ENCODE results near the gene ABHD2. TPM values are rescaled to one million over a fixed set of nuclear protein-coding genes. Genes with fewer than 3 reads are reported as not detected.

Gene ABHD2
- total RNA-seq, 8 experiments from 2014 or later = 9.9 to 35.4 (median 16.8) TPM

DNA sequence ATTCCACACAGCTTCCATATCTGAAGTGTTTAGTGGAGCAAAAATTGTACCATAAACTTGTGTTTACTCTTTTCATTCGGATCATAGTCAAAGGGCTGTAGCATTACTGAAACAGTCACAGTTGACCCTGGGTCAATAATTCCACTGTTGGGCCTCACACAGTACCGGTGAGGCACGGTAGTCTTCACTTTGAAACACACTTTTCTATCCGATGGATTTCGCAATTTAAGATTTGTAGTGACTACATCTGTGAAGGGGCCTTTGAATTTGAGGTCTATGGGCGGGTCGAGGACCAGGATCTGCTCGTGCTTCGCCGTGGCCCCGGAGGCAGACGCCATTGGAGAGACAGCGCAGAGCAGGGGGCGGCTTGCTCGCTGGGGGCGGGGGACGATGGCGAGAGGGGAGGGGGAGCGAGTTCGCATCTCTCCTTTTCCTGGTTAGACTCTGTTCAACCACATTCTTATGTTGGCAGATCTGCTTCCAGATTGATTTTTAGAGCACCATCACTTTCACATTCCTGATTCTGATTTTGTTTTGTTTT is 113.3 kb downstream of the ABHD2 start:
- Histone ChIP-seq H3K4me1 (replicated peaks in 1 of 2) (peaks cover 33 to 39% of the 10 kb centered on the region in 2 donors), H3K27ac (no peak overlapping the region), H3K4me3 (no peak overlapping the region)
- in situ Hi-C loops (cut with MboI; ENCODE audit: low pct_unique_long_range_greater_than_20kb in 2 of 9, low sequenced_read_pairs in 9 of 9, unreplicated experiment in 9 of 9) = no loop called here
- 71 to 93% (median 87%) methylated on average over 3 to 8 of the region's 20 CpGs; no CpG with 5 or more reads in 3 of the 10 experiments for WGBS, 10 experiments
- ATAC-seq (replicated peaks in 6 of 8) = no peak

DNA sequence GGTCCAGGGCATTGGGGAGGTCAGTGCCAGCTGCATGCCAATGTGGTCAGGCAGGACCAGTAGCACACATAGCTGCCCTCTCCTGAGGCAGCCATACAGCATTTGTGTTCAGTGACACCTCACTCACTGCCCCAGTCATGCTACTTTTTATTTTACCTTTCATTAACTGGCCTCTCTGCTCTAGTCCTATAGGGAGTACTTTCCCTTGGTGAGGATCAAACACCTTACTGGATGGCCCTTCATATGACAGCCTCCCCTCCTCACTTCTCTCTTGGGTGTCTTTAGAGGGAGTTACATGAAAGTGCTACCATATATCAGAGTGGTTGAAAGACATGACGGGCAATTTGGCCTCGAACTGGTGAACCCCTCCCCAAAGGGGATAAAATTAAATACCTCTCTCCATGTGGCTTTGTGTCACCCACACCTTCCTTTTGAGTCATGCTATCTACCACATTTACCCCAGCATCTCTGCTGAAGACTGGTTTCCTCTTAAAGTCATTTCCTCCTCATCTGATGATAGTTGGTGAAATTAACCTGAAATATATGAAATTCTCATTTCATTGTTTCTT is 115.5 kb downstream of the ABHD2 start:
- 80 to 88% (median 82%) methylated on average over 1 to 2 of the region's 2 CpGs; no CpG with 5 or more reads in 6 of the 10 experiments for WGBS, 10 experiments
- in situ Hi-C loops (cut with MboI; ENCODE audit: low pct_unique_long_range_greater_than_20kb in 2 of 9, low sequenced_read_pairs in 9 of 9, unreplicated experiment in 9 of 9) = no loop called here
- no peak for ATAC-seq (replicated peaks in 6 of 8)

DNA sequence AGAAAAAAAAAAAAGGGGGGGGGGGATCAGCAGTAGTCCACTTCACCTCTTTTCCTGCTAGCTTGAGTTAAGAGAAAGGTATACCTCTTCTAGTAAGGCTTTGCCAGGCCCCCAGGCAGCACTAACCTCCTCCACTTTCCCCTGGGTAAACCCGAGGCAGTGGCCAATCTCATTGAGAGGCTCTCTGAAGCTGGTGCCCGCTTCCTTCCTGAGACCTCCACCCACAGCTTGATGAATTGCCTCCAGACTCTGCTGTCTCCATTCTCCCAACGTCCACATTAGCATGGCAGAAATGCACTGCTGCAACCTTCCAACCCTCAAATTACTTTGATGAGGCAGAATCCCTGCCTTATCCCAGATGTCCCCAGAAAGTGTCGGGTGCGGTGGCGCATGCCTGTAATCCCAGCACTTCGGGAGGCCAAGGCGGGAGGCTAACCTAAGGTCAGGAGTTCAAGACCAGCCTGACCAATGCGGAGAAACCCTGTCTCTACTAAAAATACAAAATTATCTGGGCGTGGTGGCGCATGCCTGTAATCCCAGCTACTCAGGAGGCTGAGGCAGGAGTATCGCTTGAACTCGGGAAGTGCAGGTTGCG is 117.8 kb downstream of the ABHD2 start:
- no peak for ATAC-seq (replicated peaks in 6 of 8)
- in situ Hi-C loops (cut with MboI; ENCODE audit: low pct_unique_long_range_greater_than_20kb in 2 of 9, low sequenced_read_pairs in 9 of 9, unreplicated experiment in 9 of 9) = no loop called here
- H3K4me1 ChIP-seq (replicated peaks in 1 of 2) = peaks cover 0 to 9% of the 10 kb centered on the region in 2 donors
- H3K27ac ChIP-seq = no peak overlapping the region
- H3K4me3 ChIP-seq = no peak overlapping the region
- 57 to 100% (median 90%) methylated on average over 2 to 9 of the region's 14 CpGs; no CpG with 5 or more reads in 1 of the 10 experiments for WGBS, 10 experiments

More for the DNA sequence above, 115.5 kb downstream of the ABHD2 start:
- Histone ChIP-seq H3K4me3 (no peak overlapping the region), H3K27ac (no peak overlapping the region), H3K4me1 (replicated peaks in 1 of 2) (peaks cover 14 to 25% of the 10 kb centered on the region in 2 donors)

DNA sequence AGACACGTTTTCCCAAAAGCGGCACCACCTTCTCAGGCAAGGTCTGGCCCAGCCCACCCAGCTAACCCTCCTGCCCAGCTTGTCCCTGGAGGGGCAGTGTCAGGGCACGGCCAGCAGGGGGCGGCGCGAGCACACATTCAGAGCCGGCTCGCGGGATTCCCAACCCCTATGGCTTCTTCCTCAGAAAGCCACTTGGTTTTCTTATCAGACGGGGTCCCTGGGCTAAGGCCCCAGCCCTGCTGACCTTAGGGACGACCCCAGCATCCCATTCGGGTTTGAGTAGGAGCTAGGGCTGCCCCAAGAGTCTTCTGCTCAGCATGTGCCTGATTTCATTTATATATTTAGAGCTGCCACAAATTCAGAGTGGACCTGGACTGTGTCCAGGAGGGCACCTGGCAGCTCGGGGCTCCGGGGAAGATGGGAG is 118.7 kb downstream of the ABHD2 start:
- Histone ChIP-seq H3K4me3 (no peak overlapping the region), H3K4me1 (replicated peaks in 1 of 2) (peaks cover 0 to 9% of the 10 kb centered on the region in 2 donors), H3K27ac (no peak overlapping the region)
- in situ Hi-C loops (cut with MboI; ENCODE audit: low pct_unique_long_range_greater_than_20kb in 2 of 9, low sequenced_read_pairs in 9 of 9, unreplicated experiment in 9 of 9) = no loop called here
- 0 to 71% (median 7%) methylated on average over 2 to 6 of the region's 14 CpGs; no CpG with 5 or more reads in 7 of the 10 experiments for WGBS, 10 experiments
- peak; percentile 71 to 100 (median 96) for ATAC-seq (replicated peaks in 6 of 8)

DNA sequence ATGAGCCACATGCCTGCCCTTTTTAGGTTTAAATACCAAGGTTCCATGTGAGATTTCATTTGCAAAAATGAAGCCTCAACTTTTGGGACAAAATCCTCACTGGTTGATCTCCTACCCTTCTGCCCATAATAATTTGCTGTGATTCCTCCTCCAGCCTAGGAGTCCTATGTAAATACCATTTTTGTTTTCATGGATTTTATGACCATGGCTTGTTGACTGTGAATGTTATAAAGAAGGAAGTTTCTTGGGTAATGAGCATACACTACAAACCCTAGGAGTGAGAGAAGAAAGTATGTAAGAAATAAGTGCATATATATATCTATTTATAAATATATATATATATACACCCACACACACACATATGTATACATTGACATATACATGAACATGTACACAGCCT is 120.0 kb downstream of the ABHD2 start:
- Histone ChIP-seq H3K27ac (no peak overlapping the region), H3K4me1 (replicated peaks in 1 of 2) (peaks cover 0 to 5% of the 10 kb centered on the region in 2 donors), H3K4me3 (no peak overlapping the region)
- in situ Hi-C loops (cut with MboI; ENCODE audit: low pct_unique_long_range_greater_than_20kb in 2 of 9, low sequenced_read_pairs in 9 of 9, unreplicated experiment in 9 of 9) = no loop called here
- no peak for ATAC-seq (replicated peaks in 6 of 8)

DNA sequence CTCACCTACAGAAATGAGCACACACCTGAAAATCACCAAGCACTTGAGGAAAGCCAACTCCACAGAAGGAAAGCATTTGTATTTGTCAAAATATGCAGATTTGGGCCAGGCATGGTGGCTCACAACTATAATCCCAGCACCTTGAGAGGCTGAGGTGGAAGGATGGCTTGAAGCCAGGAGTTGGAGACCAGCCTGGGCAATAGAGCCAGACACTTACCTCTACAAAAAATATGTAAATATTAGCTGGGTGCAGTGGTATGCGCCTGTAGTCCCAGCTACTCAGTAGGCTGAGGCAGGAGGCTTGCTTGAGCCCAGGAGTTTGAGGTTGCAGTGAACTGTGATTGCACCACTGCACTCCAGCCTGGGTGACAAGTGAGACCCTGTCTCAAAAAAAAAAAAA is 120.8 kb downstream of the ABHD2 start:
- in situ Hi-C loops (cut with MboI; ENCODE audit: low pct_unique_long_range_greater_than_20kb in 2 of 9, low sequenced_read_pairs in 9 of 9, unreplicated experiment in 9 of 9) = no loop called here
- H3K4me3 ChIP-seq = no peak overlapping the region
- 100% methylated on average over 1 of the region's 1 CpG; no CpG with 5 or more reads in 7 of the 10 experiments for WGBS, 10 experiments
- no peak overlapping the region for H3K27ac ChIP-seq
- H3K4me1 ChIP-seq (replicated peaks in 1 of 2) = peaks cover 0 to 5% of the 10 kb centered on the region in 2 donors
- ATAC-seq (replicated peaks in 6 of 8) = no peak

DNA sequence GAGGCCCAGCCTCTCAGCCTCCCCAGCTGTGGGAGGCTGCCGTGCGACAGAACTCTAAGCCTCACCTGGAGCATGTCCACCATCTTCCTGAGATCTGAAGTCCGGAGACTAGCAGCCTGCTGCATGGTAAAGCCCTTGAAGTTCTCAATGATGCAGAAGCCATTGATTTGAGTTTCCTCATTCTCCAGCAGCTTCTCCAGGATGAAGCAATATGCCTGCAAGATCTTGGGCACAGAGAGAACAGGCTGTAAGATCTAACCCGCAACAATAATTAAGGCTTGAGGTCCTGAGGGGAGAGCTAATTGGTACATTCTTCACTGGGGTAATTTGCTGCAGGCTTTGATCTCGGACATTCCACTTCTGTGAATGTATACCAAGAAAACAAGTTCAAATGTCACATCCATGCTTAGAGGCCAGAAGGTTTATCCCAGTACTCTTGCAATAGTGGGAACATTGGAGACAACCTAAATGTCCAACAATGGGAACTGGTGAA is 123.5 kb downstream of the ABHD2 start:
- in situ Hi-C loops (cut with MboI; ENCODE audit: low pct_unique_long_range_greater_than_20kb in 2 of 9, low sequenced_read_pairs in 9 of 9, unreplicated experiment in 9 of 9) = no loop called here
- no peak overlapping the region for H3K4me3 ChIP-seq
- WGBS, 10 experiments = 0 to 100% (median 64%) methylated on average over 1 to 5 of the region's 5 CpGs; no CpG with 5 or more reads in 2 of the 10 experiments
- peaks cover 0 to 4% of the 10 kb centered on the region in 2 donors for H3K4me1 ChIP-seq (replicated peaks in 1 of 2)
- no peak for ATAC-seq (replicated peaks in 6 of 8)
- no peak overlapping the region for H3K27ac ChIP-seq

DNA sequence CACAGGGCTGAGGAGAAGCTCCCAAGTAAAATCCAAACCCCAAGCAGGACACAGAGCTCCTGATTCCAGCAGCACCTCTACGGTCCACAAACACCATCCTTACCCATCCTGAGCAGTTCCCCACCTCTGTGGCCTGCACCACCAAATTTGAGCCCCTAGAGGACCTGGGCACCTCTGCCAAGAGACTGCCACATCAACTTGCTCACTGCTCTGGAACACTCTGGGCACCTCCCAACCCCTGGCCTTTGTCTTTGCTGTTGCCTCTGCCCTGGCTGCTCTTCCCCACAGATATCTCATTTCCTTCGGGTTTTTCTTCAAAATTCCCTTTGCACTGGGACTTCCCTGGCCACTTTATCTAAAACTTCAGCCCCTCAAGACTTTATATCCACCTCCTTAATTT is 127.4 kb downstream of the ABHD2 start:
- Histone ChIP-seq H3K4me3 (no peak overlapping the region), H3K27ac (no peak overlapping the region), H3K4me1 (replicated peaks in 1 of 2) (no peaks in the 10 kb centered on the region)
- ATAC-seq (replicated peaks in 6 of 8) = no peak
- 0 to 100% (median 70%) methylated on average over 1 to 2 of the region's 2 CpGs; no CpG with 5 or more reads in 3 of the 10 experiments for WGBS, 10 experiments
- in situ Hi-C loops (cut with MboI; ENCODE audit: low pct_unique_long_range_greater_than_20kb in 2 of 9, low sequenced_read_pairs in 9 of 9, unreplicated experiment in 9 of 9) = no loop called here

DNA sequence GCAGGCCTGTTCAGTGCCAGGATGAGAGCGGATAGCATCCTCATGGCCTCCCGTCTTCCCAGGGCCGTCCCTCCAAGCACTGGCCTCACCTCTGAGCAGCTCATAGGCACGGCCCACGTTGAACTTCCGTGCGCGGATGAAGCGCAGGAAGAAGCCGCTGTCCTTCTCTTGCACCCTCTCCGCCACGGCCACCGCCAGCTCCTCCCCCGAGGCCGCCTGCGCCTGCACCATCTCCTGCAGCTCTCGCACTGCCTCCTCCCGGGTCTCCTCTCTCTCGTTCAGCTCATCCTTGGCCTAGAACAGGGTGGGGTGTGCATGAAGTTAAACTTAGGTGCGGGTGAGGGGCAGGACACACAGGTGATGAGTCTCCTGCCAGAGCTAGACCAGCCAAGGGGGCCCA is 128.8 kb downstream of the ABHD2 start:
- Histone ChIP-seq H3K27ac (no peak overlapping the region), H3K4me1 (replicated peaks in 1 of 2) (no peaks in the 10 kb centered on the region), H3K4me3 (no peak overlapping the region)
- in situ Hi-C loops (cut with MboI; ENCODE audit: low pct_unique_long_range_greater_than_20kb in 2 of 9, low sequenced_read_pairs in 9 of 9, unreplicated experiment in 9 of 9) = no loop called here
- 61 to 100% (median 90%) methylated on average over 2 to 4 of the region's 20 CpGs; no CpG with 5 or more reads in 7 of the 10 experiments for WGBS, 10 experiments
- ATAC-seq (replicated peaks in 6 of 8) = no peak

DNA sequence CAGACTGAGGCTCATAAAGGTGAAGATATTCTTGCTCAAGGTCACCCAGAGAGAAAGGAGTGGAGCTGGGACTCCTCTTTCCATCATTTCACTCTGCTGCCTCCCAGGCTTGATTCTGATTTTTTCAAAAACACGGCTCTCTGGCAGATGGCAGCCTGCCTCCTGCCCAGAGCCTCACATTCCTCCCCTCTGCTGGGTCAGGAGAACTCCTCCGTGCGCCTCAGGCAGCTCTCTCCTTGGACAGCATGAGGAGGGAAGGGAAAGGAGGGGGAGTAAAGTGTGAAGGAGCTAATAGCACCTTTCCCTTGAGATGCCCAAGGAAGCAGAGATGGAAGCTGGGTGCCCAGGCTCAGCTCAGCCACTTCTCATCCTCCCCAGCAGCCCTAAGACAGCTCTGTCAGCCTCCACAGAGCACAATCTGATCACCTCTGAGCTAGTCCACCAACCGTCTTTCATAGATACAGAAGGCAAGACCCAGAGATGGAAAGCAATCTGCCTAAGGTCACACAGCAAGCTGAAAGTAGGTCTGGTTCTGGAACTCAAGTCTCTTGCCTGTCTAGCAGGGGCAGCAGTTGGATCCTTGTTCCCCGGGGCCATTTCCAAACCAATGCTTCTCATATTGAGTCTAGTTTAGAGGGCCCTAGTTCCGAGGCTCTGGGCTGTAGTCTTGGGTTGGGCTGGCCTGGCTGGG is 129.6 kb downstream of the ABHD2 start:
- 25 to 100% (median 67%) methylated on average over 1 to 6 of the region's 6 CpGs; no CpG with 5 or more reads in 1 of the 10 experiments for WGBS, 10 experiments
- no peak for ATAC-seq (replicated peaks in 6 of 8)

DNA sequence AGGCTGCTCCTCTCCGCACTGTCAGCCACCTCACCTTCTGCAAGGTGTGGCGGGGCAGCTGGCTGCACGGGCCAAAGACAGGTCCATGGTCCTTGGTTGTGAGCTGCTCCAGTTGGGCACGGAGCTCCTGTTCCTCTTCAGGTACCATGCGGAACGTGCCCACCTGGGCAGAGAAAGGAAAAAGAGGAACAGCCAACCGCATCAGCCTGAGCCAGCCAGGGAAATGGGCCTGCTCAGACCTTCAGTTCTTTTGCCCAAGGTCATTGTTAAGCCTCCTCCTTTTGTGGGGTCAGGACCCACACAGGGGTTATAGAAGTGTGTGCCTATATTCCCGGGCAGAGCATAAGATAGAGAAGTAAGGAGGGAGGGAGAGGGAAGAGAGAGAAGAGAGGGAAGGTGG is 130.3 kb downstream of the ABHD2 start:
- no peaks in the 10 kb centered on the region for H3K4me1 ChIP-seq (replicated peaks in 1 of 2)
- 40 to 100% (median 84%) methylated on average over 1 to 5 of the region's 8 CpGs; no CpG with 5 or more reads in 4 of the 10 experiments for WGBS, 10 experiments
- in situ Hi-C loops (cut with MboI; ENCODE audit: low pct_unique_long_range_greater_than_20kb in 2 of 9, low sequenced_read_pairs in 9 of 9, unreplicated experiment in 9 of 9) = no loop called here
- ATAC-seq (replicated peaks in 6 of 8) = no peak
- H3K4me3 ChIP-seq = no peak overlapping the region
- no peak overlapping the region for H3K27ac ChIP-seq

More for the DNA sequence above, 129.6 kb downstream of the ABHD2 start:
- Histone ChIP-seq H3K27ac (no peak overlapping the region), H3K4me1 (replicated peaks in 1 of 2) (no peaks in the 10 kb centered on the region), H3K4me3 (no peak overlapping the region)
- in situ Hi-C loops (cut with MboI; ENCODE audit: low pct_unique_long_range_greater_than_20kb in 2 of 9, low sequenced_read_pairs in 9 of 9, unreplicated experiment in 9 of 9) = no loop called here

DNA sequence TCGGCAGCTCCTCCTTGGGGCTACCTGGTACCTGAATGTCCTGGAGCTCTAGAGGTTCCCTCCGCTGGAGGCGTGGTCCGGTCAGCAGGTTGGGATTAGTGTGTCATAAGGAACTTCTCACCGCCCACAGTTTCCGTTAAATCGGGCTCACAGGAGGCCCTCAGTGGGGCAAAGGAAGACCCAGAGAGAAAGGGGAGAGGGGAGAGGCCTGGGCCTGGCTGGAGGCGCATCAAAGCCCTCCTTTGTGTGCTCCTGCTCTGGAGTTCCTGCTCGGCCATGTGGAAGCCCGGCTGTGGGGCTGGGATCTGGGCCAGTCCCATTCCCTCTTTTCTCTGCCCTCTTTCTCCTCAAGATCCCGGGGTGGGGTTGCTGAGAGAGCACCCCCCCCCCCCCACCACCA is 133.3 kb downstream of the ABHD2 start, which contains the start of gene RLBP1:
RLBP1 (minus strand) TSS at position 37 of the 400 bp plus-strand sequence. CDS start 2,604 bp downstream, outside the sequence.
- peak in 3 of 8 experiments; percentile 32 to 58 (median 38) for ATAC-seq (replicated peaks in 6 of 8)
- in situ Hi-C loops (cut with MboI; ENCODE audit: low pct_unique_long_range_greater_than_20kb in 2 of 9, low sequenced_read_pairs in 9 of 9, unreplicated experiment in 9 of 9) = no loop called here
- Histone ChIP-seq H3K4me3 (no peak within 1 kb of the TSS), H3K4me1 (replicated peaks in 1 of 2) (no peaks in the 10 kb centered on the region), H3K27ac (no peak within 1 kb of the TSS)
- 73 to 92% (median 83%) methylated on average over 1 to 4 of the region's 11 CpGs; no CpG with 5 or more reads in 7 of the 10 experiments for WGBS, 10 experiments

DNA sequence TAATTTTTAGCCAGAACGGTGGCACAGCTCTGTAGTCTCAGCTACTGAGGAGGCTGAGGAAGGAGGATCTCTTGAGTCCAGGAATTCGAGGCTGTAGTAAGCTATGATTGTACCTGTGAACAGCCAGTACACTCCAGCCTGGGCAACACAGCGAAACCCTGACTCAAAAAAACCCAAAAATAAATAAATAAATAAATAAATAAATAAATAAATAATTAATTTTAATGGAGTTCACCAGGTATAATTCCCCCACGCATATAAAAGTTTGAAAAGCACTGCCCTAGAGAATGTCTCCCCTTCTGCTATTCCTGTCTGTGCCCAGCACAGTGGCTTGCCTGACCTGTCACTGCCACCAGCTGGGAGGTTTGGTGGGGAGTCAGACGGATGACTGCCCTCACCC is 137.3 kb downstream of the ABHD2 start:
- whole genome bisulfite sequencing, 10 experiments = 48 to 100% (median 83%) methylated on average over 1 to 5 of the region's 5 CpGs; no CpG with 5 or more reads in 1 of the 10 experiments
- in situ Hi-C loops (cut with MboI; ENCODE audit: low pct_unique_long_range_greater_than_20kb in 2 of 9, low sequenced_read_pairs in 9 of 9, unreplicated experiment in 9 of 9) = no loop called here
- H3K4me1 ChIP-seq (replicated peaks in 1 of 2) = no peaks in the 10 kb centered on the region
- no peak for ATAC-seq (replicated peaks in 6 of 8)
- H3K27ac ChIP-seq = no peak overlapping the region
- H3K4me3 ChIP-seq = no peak overlapping the region

All from motor neuron (in vitro differentiated cells).